H1 (cell line): Measurements from ENCODE around the gene TOP1. TPM values are rescaled to one million over a fixed set of nuclear protein-coding genes. Genes with fewer than 3 reads are reported as not detected.

Experiments
- POLR2A ChIP-seq, 2 experiments: IDR thresholded peaks; 1 replicate in 1 of 2; 2 replicates in 1 of 2; pipeline ENCODE4 v1.6.1; 2011; ENCODE audit warnings: low read depth in 2 of 2, low read length in 2 of 2, mild to moderate bottlenecking in 2 of 2; ENCODE audit errors: control extremely low read depth in 1 of 2
- RNF2 ChIP-seq: fragments of 200-900, 300-1000 bp; sonication (generic); IDR thresholded peaks from 2 replicates; pipeline ENCODE4 v1.7.1; 2016; ENCODE audit warnings: borderline replicate concordance, low read depth, mild to moderate bottlenecking, antibody characterized with exemption, low read length; ENCODE audit not compliant: poor library complexity, severe bottlenecking; ENCODE audit errors: missing control alignments
- polyA plus RNA-seq, 7 experiments: library from polyadenylated mRNA; depleted of rRNA in 3 of 7; stranded (reverse) in 5 of 7; unstranded in 2 of 7; fragments of >200 nt in 5 of 7; fragments of 200-250 nt in 2 of 7; gene quantifications; 1 replicate in 5 of 7; 2 replicates in 1 of 7; 4 replicates in 1 of 7; pipeline versions ENCODE4 v1.2.1 to v1.2.3, GENCODE V29; 2011 to 2013; ENCODE audit warnings: missing spikeins in 2 of 7, mixed read lengths in 2 of 7
- total RNA-seq: library from RNA; stranded (reverse); fragmentation: NEBNext Ultra II Directional; extraction: Animal tissue kit (Norgen Biotek cat#: 25700); gene quantifications from 2 replicates; pipeline ENCODE4 v1.2.1, GENCODE V29; 2021
- TF ChIP-seq, protein P1 (sequence below): fragments of 300-600 bp; sonication (generic); IDR thresholded peaks from 2 replicates; pipeline ENCODE4 v1.7.1; 2012; ENCODE audit warnings: low read length, moderate library complexity, mild to moderate bottlenecking, inconsistent platforms; ENCODE audit not compliant: insufficient replicate concordance
- TF ChIP-seq, protein P2 (sequence below): IDR thresholded peaks from 2 replicates; pipeline ENCODE4 v1.6.1; 2011; ENCODE audit warnings: low read length, improper control_type of control experiment

TOP1 gene
- total and polyA plus RNA-seq, 2 of the 8 experiments (the other 6 are each of a cell fraction or from before 2014, with no cell fraction given), result 7.4 to 108 TPM

DNA sequence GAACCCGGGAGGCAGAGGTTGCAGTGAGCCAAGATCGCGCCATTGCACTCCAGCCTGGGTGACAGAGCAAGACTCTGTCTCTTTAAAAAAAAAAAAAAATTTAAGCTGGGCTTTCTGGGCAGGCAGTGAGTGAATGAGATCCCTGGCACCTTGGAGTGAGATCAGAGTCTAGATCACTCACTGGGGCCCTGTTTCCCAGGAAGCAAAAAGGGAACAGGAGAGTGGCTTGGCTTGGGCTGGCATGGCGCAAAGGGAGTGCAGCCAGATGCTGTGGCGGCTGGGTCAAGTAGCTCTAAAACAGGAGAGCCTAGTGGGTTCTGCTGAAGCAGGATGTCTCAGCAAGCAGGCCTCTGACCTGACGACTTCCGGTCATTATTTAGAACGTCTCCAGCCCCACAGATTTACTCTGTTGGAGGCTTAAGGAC lies 119.2 kb downstream of the TOP1 start (continued):
- TF ChIP-seq, protein P1, sequence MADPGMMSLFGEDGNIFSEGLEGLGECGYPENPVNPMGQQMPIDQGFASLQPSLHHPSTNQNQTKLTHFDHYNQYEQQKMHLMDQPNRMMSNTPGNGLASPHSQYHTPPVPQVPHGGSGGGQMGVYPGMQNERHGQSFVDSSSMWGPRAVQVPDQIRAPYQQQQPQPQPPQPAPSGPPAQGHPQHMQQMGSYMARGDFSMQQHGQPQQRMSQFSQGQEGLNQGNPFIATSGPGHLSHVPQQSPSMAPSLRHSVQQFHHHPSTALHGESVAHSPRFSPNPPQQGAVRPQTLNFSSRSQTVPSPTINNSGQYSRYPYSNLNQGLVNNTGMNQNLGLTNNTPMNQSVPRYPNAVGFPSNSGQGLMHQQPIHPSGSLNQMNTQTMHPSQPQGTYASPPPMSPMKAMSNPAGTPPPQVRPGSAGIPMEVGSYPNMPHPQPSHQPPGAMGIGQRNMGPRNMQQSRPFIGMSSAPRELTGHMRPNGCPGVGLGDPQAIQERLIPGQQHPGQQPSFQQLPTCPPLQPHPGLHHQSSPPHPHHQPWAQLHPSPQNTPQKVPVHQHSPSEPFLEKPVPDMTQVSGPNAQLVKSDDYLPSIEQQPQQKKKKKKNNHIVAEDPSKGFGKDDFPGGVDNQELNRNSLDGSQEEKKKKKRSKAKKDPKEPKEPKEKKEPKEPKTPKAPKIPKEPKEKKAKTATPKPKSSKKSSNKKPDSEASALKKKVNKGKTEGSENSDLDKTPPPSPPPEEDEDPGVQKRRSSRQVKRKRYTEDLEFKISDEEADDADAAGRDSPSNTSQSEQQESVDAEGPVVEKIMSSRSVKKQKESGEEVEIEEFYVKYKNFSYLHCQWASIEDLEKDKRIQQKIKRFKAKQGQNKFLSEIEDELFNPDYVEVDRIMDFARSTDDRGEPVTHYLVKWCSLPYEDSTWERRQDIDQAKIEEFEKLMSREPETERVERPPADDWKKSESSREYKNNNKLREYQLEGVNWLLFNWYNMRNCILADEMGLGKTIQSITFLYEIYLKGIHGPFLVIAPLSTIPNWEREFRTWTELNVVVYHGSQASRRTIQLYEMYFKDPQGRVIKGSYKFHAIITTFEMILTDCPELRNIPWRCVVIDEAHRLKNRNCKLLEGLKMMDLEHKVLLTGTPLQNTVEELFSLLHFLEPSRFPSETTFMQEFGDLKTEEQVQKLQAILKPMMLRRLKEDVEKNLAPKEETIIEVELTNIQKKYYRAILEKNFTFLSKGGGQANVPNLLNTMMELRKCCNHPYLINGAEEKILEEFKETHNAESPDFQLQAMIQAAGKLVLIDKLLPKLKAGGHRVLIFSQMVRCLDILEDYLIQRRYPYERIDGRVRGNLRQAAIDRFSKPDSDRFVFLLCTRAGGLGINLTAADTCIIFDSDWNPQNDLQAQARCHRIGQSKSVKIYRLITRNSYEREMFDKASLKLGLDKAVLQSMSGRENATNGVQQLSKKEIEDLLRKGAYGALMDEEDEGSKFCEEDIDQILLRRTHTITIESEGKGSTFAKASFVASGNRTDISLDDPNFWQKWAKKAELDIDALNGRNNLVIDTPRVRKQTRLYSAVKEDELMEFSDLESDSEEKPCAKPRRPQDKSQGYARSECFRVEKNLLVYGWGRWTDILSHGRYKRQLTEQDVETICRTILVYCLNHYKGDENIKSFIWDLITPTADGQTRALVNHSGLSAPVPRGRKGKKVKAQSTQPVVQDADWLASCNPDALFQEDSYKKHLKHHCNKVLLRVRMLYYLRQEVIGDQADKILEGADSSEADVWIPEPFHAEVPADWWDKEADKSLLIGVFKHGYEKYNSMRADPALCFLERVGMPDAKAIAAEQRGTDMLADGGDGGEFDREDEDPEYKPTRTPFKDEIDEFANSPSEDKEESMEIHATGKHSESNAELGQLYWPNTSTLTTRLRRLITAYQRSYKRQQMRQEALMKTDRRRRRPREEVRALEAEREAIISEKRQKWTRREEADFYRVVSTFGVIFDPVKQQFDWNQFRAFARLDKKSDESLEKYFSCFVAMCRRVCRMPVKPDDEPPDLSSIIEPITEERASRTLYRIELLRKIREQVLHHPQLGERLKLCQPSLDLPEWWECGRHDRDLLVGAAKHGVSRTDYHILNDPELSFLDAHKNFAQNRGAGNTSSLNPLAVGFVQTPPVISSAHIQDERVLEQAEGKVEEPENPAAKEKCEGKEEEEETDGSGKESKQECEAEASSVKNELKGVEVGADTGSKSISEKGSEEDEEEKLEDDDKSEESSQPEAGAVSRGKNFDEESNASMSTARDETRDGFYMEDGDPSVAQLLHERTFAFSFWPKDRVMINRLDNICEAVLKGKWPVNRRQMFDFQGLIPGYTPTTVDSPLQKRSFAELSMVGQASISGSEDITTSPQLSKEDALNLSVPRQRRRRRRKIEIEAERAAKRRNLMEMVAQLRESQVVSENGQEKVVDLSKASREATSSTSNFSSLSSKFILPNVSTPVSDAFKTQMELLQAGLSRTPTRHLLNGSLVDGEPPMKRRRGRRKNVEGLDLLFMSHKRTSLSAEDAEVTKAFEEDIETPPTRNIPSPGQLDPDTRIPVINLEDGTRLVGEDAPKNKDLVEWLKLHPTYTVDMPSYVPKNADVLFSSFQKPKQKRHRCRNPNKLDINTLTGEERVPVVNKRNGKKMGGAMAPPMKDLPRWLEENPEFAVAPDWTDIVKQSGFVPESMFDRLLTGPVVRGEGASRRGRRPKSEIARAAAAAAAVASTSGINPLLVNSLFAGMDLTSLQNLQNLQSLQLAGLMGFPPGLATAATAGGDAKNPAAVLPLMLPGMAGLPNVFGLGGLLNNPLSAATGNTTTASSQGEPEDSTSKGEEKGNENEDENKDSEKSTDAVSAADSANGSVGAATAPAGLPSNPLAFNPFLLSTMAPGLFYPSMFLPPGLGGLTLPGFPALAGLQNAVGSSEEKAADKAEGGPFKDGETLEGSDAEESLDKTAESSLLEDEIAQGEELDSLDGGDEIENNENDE, result no peak
- TF ChIP-seq POLR2A (IDR thresholded peaks at IDR 0.05; ENCODE audit: control extremely low read depth in 1 of 2, low read depth in 2 of 2, low read length in 2 of 2) (no peak), RNF2 (no peak)
- TF ChIP-seq, protein P2, sequence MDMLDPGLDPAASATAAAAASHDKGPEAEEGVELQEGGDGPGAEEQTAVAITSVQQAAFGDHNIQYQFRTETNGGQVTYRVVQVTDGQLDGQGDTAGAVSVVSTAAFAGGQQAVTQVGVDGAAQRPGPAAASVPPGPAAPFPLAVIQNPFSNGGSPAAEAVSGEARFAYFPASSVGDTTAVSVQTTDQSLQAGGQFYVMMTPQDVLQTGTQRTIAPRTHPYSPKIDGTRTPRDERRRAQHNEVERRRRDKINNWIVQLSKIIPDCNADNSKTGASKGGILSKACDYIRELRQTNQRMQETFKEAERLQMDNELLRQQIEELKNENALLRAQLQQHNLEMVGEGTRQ, result no peak
